Lower leg skin (tissue), 4 donors: Measurements from ENCODE around the gene UNC13C. TPM values are rescaled to one million over a fixed set of nuclear protein-coding genes. Genes with fewer than 3 reads are reported as not detected.

Experiments
- DNase-seq, 2 donors: peaks; one replicate each; pipeline ENCODE4 v3.0.0-alpha.2; 2019; ENCODE audit warnings: low spot score in 2 of 2
- H3K4me3 ChIP-seq: fragments of 200-600 bp; sonication (generic); 2 replicates; pipeline ENCODE4 v1.5.1; 2017; ENCODE audit warnings: mild to moderate bottlenecking, low read depth; ENCODE audit not compliant: poor library complexity, severe bottlenecking
- CTCF ChIP-seq, 3 donors: fragments of 450-650 bp; IDR thresholded peaks; one replicate each; pipeline ENCODE4 v1.5.1; 2016; ENCODE audit warnings: antibody characterized with exemption in 3 of 3, mild to moderate bottlenecking in 3 of 3, moderate library complexity in 2 of 3
- POLR2A ChIP-seq, 2 donors: fragments of 450-650 bp; IDR thresholded peaks; one replicate each; pipeline ENCODE4 v1.6.1; 2016 to 2017; ENCODE audit warnings: antibody characterized with exemption in 2 of 2, mild to moderate bottlenecking in 1 of 2, moderate library complexity in 1 of 2
- WGBS, 2 donors: methylation state at CpG; one replicate each; pipeline ENCODE4 v1.1.5; 2018; 5-methylcytosine and 5-hydroxymethylcytosine counted together
- intact Hi-C: fragments of 100-400 bp; cut with DNase I; formaldehyde crosslinking; loops from one replicate; pipeline ENCODE4 v1.15.0; 2023; ENCODE audit warnings: low total_unique reads
- total RNA-seq, 4 donors: library from RNA; depleted of rRNA; stranded (reverse); fragments of >200 nt; gene quantifications; one replicate each; pipeline ENCODE4 v1.1.0, GENCODE V29; 2016

The UNC13C gene
- total RNA-seq, 4 donors from 2014 or later = 0.08 to 0.84 (median 0.18) TPM

GRCh38 chr15:54504695-54505094 is 526.5 kb downstream of the UNC13C start:
- TF ChIP-seq CTCF (IDR thresholded peaks at IDR 0.05) = no peak
- TF ChIP-seq POLR2A (IDR thresholded peaks at IDR 0.05) = no peak
- 90 to 92% methylated on average over 1 of the region's 1 CpG for WGBS, 2 donors

GRCh38 chr15:54506977-54507524 is 528.8 kb downstream of the UNC13C start:
- intact Hi-C loops = no loop called here
- no peak for DNase-seq
- no peak overlapping the region for H3K4me3 ChIP-seq
- TF ChIP-seq POLR2A (IDR thresholded peaks at IDR 0.05) (no peak), CTCF (IDR thresholded peaks at IDR 0.05) (no peak)

More at GRCh38 chr15:54504695-54505094, 526.5 kb downstream of the UNC13C start:
- intact Hi-C loops = no loop called here
- DNase-seq = no peak
- H3K4me3 ChIP-seq = no peak overlapping the region

GRCh38 chr15:54514601-54515000 is 536.4 kb downstream of the UNC13C start:
- WGBS, 2 donors = 77 to 80% methylated on average over 2 of the region's 2 CpGs
- no peak overlapping the region for H3K4me3 ChIP-seq
- TF ChIP-seq CTCF (IDR thresholded peaks at IDR 0.05) (no peak), POLR2A (IDR thresholded peaks at IDR 0.05) (no peak)
- no peak for DNase-seq
- intact Hi-C loops = no loop called here

- H3K4me3 ChIP-seq = no peak overlapping the region
- WGBS, 2 donors = 67 to 74% methylated on average over 9 of the region's 9 CpGs
- intact Hi-C loops = no loop called here
- no peak for DNase-seq
- TF ChIP-seq CTCF (IDR thresholded peaks at IDR 0.05) (no peak), POLR2A (IDR thresholded peaks at IDR 0.05) (no peak)
Measured at GRCh38 chr15:54515664-54516582, 537.7 kb downstream of the UNC13C start.

GRCh38 chr15:54517366-54517765 is 539.1 kb downstream of the UNC13C start:
- TF ChIP-seq CTCF (IDR thresholded peaks at IDR 0.05) (no peak), POLR2A (IDR thresholded peaks at IDR 0.05) (no peak)
- WGBS, 2 donors = 74 to 81% methylated on average over 2 of the region's 2 CpGs
- intact Hi-C loops = no loop called here
- no peak overlapping the region for H3K4me3 ChIP-seq
- no peak for DNase-seq
